Stimulated activated naive CD8-positive, alpha-beta T cell treated with anti-CD3 and anti-CD28 coated beads, Interleukin-15, amount 100 ng/mL, for 72 hours (primary cell): ENCODE data around the gene BTBD16.

Experiments used
- ATAC-seq: fragments of 150-1000 bp; cut with Tn5 transposase; 2 replicates; pipeline ENCODE4 v1.10.0; 2021; ENCODE audit warnings: mild to moderate bottlenecking, moderate library complexity
- DNase-seq, 2 donors: peaks; one replicate each; pipeline ENCODE4 v3.0.0; 2021 to 2022
- H3K27ac Mint-ChIP-seq, 2 donors: one replicate each; pipeline ENCODE4 v1.8.0; 2022; ENCODE audit warnings: mild to moderate bottlenecking in 2 of 2, mixed read lengths in 2 of 2, moderate library complexity in 2 of 2
- H3K27me3 Mint-ChIP-seq: one replicate; pipeline ENCODE4 v1.8.0; 2022; ENCODE audit warnings: mixed read lengths
- H3K4me1 Mint-ChIP-seq: one replicate; pipeline ENCODE4 v1.8.0; 2022; ENCODE audit warnings: mild to moderate bottlenecking, mixed read lengths
- H3K4me3 Mint-ChIP-seq, 2 donors: one replicate each; pipeline ENCODE4 v1.8.0; 2022; ENCODE audit warnings: mild to moderate bottlenecking in 2 of 2, mixed read lengths in 2 of 2, moderate library complexity in 1 of 2
- H3K9me3 Mint-ChIP-seq, 2 donors: one replicate each; pipeline ENCODE4 v1.8.0; 2022; ENCODE audit warnings: mixed read lengths in 2 of 2

The BTBD16 gene

GRCh38 chr10:122306744-122307143, 35.6 kb downstream of the BTBD16 start:
- no peak for DNase-seq
- H3K4me1 Mint-ChIP-seq = no peaks in the 10 kb centered on the region
- no peak overlapping the region for H3K27ac Mint-ChIP-seq
- no peak overlapping the region for H3K4me3 Mint-ChIP-seq
- peaks cover 19% of the 10 kb centered on the region for H3K27me3 Mint-ChIP-seq
- ATAC-seq = no peak
- peaks cover 4 to 13% of the 10 kb centered on the region in 2 donors for H3K9me3 Mint-ChIP-seq

GRCh38 chr10:122307669-122308416, 36.7 kb downstream of the BTBD16 start:
- ATAC-seq (no peak), DNase-seq (no peak)
- H3K27ac Mint-ChIP-seq = no peak overlapping the region
- H3K27me3 Mint-ChIP-seq = peaks cover 25% of the 10 kb centered on the region
- peaks cover 4 to 13% of the 10 kb centered on the region in 2 donors for H3K9me3 Mint-ChIP-seq
- H3K4me1 Mint-ChIP-seq = no peaks in the 10 kb centered on the region
- no peak overlapping the region for H3K4me3 Mint-ChIP-seq

GRCh38 chr10:122308417-122309141, 37.5 kb downstream of the BTBD16 start:
- DNase-seq = no peak
- no peak for ATAC-seq
- H3K27me3 Mint-ChIP-seq = peaks cover 30% of the 10 kb centered on the region
- peaks cover 4 to 13% of the 10 kb centered on the region in 2 donors for H3K9me3 Mint-ChIP-seq
- H3K4me3 Mint-ChIP-seq = no peak overlapping the region
- H3K27ac Mint-ChIP-seq = no peak overlapping the region
- H3K4me1 Mint-ChIP-seq = no peaks in the 10 kb centered on the region

- DNase-seq (no peak), ATAC-seq (no peak)
- Mint-ChIP-seq H3K4me1 (no peaks in the 10 kb centered on the region), H3K27me3 (peaks cover 35% of the 10 kb centered on the region), H3K9me3 (peaks cover 4 to 9% of the 10 kb centered on the region in 2 donors), H3K4me3 (no peak overlapping the region), H3K27ac (no peak overlapping the region)
Observed at GRCh38 chr10:122310311-122311050, 39.4 kb downstream of the BTBD16 start.

GRCh38 chr10:122311051-122311410, 39.9 kb downstream of the BTBD16 start:
- Mint-ChIP-seq H3K4me1 (no peaks in the 10 kb centered on the region), H3K4me3 (no peak overlapping the region), H3K9me3 (peaks cover under 1 to 3% of the 10 kb centered on the region in 2 donors), H3K27ac (no peak overlapping the region), H3K27me3 (peaks cover 35% of the 10 kb centered on the region)
- DNase-seq (no peak), ATAC-seq (no peak)

GRCh38 chr10:122311716-122312115, 40.6 kb downstream of the BTBD16 start:
- H3K27me3 Mint-ChIP-seq = peaks cover 35% of the 10 kb centered on the region
- no peak overlapping the region for H3K4me3 Mint-ChIP-seq
- no peaks in the 10 kb centered on the region for H3K9me3 Mint-ChIP-seq
- ATAC-seq = no peak
- DNase-seq = no peak
- H3K4me1 Mint-ChIP-seq = no peaks in the 10 kb centered on the region
- no peak overlapping the region for H3K27ac Mint-ChIP-seq

- ATAC-seq (no peak), DNase-seq (no peak)
- Mint-ChIP-seq H3K27me3 (peaks cover 22% of the 10 kb centered on the region), H3K4me3 (no peak overlapping the region), H3K27ac (no peak overlapping the region), H3K9me3 (peaks cover 0 to 8% of the 10 kb centered on the region in 2 donors), H3K4me1 (no peaks in the 10 kb centered on the region)
Observed at GRCh38 chr10:122316224-122316884, 45.3 kb downstream of the BTBD16 start.

GRCh38 chr10:122321960-122322359, 50.9 kb downstream of the BTBD16 start:
- peaks cover 47% of the 10 kb centered on the region for H3K27me3 Mint-ChIP-seq
- no peak overlapping the region for H3K27ac Mint-ChIP-seq

GRCh38 chr10:122323189-122323588, 52.1 kb downstream of the BTBD16 start:
- no peak overlapping the region for H3K27ac Mint-ChIP-seq
- peaks cover 47% of the 10 kb centered on the region for H3K27me3 Mint-ChIP-seq
- ATAC-seq (no peak), DNase-seq (no peak)
- no peak overlapping the region for H3K4me3 Mint-ChIP-seq
- H3K9me3 Mint-ChIP-seq = peaks cover 12% of the 10 kb centered on the region in 2 donors
- no peaks in the 10 kb centered on the region for H3K4me1 Mint-ChIP-seq

More at GRCh38 chr10:122321960-122322359, 50.9 kb downstream of the BTBD16 start:
- Mint-ChIP-seq H3K9me3 (peaks cover 12% of the 10 kb centered on the region in 2 donors), H3K4me3 (no peak overlapping the region), H3K4me1 (no peaks in the 10 kb centered on the region)
- no peak for DNase-seq
- ATAC-seq = no peak

- ATAC-seq (no peak), DNase-seq (no peak)
- Mint-ChIP-seq H3K9me3 (peaks cover 12% of the 10 kb centered on the region in 2 donors), H3K4me3 (no peak overlapping the region), H3K27me3 (peaks cover 49% of the 10 kb centered on the region), H3K4me1 (no peaks in the 10 kb centered on the region), H3K27ac (no peak overlapping the region)
Observed at GRCh38 chr10:122323941-122324675, 53.0 kb downstream of the BTBD16 start.

- H3K27me3 Mint-ChIP-seq = peaks cover 61% of the 10 kb centered on the region
- ATAC-seq (no peak), DNase-seq (no peak)
- H3K4me3 Mint-ChIP-seq = no peak overlapping the region
- no peaks in the 10 kb centered on the region for H3K4me1 Mint-ChIP-seq
- H3K9me3 Mint-ChIP-seq = peaks cover 12% of the 10 kb centered on the region in 2 donors
- H3K27ac Mint-ChIP-seq = no peak overlapping the region
Observed at GRCh38 chr10:122325235-122325634, 54.1 kb downstream of the BTBD16 start.

- ATAC-seq (no peak), DNase-seq (no peak)
- Mint-ChIP-seq H3K4me3 (no peak overlapping the region), H3K27ac (no peak overlapping the region), H3K27me3 (peaks cover 70% of the 10 kb centered on the region), H3K9me3 (peaks cover 3 to 12% of the 10 kb centered on the region in 2 donors), H3K4me1 (no peaks in the 10 kb centered on the region)
Observed at GRCh38 chr10:122326385-122326784, 55.3 kb downstream of the BTBD16 start.

- peaks cover 70% of the 10 kb centered on the region for H3K27me3 Mint-ChIP-seq
Observed at GRCh38 chr10:122326806-122327205, 55.7 kb downstream of the BTBD16 start.

GRCh38 chr10:122327237-122328206, 56.4 kb downstream of the BTBD16 start:
- peaks cover 6% of the 10 kb centered on the region for H3K4me1 Mint-ChIP-seq
- ATAC-seq = no peak
- H3K27ac Mint-ChIP-seq = no peak overlapping the region
- no peak overlapping the region for H3K4me3 Mint-ChIP-seq
- peaks cover 70% of the 10 kb centered on the region for H3K27me3 Mint-ChIP-seq
- DNase-seq = no peak
- peaks cover 0 to 12% of the 10 kb centered on the region in 2 donors for H3K9me3 Mint-ChIP-seq

More at GRCh38 chr10:122326806-122327205, 55.7 kb downstream of the BTBD16 start:
- no peak overlapping the region for H3K27ac Mint-ChIP-seq
- no peak overlapping the region for H3K4me3 Mint-ChIP-seq
- peaks cover 0 to 12% of the 10 kb centered on the region in 2 donors for H3K9me3 Mint-ChIP-seq
- no peak for ATAC-seq
- H3K4me1 Mint-ChIP-seq = peaks cover 1% of the 10 kb centered on the region
- no peak for DNase-seq
